Activated T-helper 1 cell treated with anti-CD3 and anti-CD28 coated beads, Interleukin-12 subunit alpha, Interleukin-12 subunit beta, Interleukin-2, Interleukin-4 antibody, amounts not matched to agents 30 ng/mL and 10 ng/mL and 1 ng/mL, durations not matched to agents 14 hours and 24 hours and 36 hours (primary cell): ENCODE data around the gene RNF208. TPM values are rescaled to one million over a fixed set of nuclear protein-coding genes. Genes with fewer than 3 reads are reported as not detected.

ENCODE experiments used
- DNase-seq: peaks from one replicate; pipeline ENCODE4 v3.0.0; 2021; ENCODE audit warnings: low spot score
- H3K27ac Mint-ChIP-seq: one replicate; pipeline ENCODE4 v1.8.0; 2021; ENCODE audit warnings: mild to moderate bottlenecking, mixed read lengths
- H3K27me3 Mint-ChIP-seq: one replicate; pipeline ENCODE4 v1.8.0; 2022; ENCODE audit warnings: mild to moderate bottlenecking, moderate library complexity, mixed read lengths; ENCODE audit not compliant: insufficient read depth
- H3K36me3 Mint-ChIP-seq: one replicate; pipeline ENCODE4 v1.8.0; 2021; ENCODE audit warnings: low read depth, mixed read lengths
- H3K4me1 Mint-ChIP-seq: one replicate; pipeline ENCODE4 v1.8.0; 2021; ENCODE audit warnings: low read depth, mixed read lengths
- H3K4me3 Mint-ChIP-seq: one replicate; pipeline ENCODE4 v1.8.0; 2021; ENCODE audit warnings: mild to moderate bottlenecking, moderate library complexity, mixed read lengths
- H3K9me3 Mint-ChIP-seq: one replicate; pipeline ENCODE4 v1.8.0; 2021; ENCODE audit warnings: mixed read lengths
- intact Hi-C: fragments of 100-400 bp; cut with micrococcal nuclease; formaldehyde crosslinking; loops from one replicate; pipeline ENCODE4 v1.15.1; 2024
- total RNA-seq: library from RNA; stranded (reverse); gene quantifications from 2 replicates; pipeline ENCODE4 v1.2.3, GENCODE V29; 2022

RNF208 gene
- total RNA-seq, 1 donor from 2014 or later: 11.0 TPM

GRCh38 chr9:137225699-137226331 lies 3.8 kb upstream of the RNF208 start:
- Mint-ChIP-seq H3K36me3 (no peaks in the 10 kb centered on the region), H3K4me1 (peaks cover 5% of the 10 kb centered on the region), H3K27ac (no peak overlapping the region), H3K27me3 (no peaks in the 10 kb centered on the region), H3K4me3 (no peak overlapping the region), H3K9me3 (no peaks in the 10 kb centered on the region)
- DNase-seq: no peak
- intact Hi-C loops: no loop called here

GRCh38 chr9:137224830-137225694 lies 3.0 kb upstream of the RNF208 start, which contains the start of gene CYSRT1:
Gene CYSRT1, plus strand, starts transcription at chr9:137225174. Its CDS starts 448 bp downstream, at chr9:137225622.
- Mint-ChIP-seq H3K4me1 (peaks cover 5% of the 10 kb centered on the region), H3K4me3 (peak within 1 kb of the TSS; percentile 84), H3K9me3 (no peaks in the 10 kb centered on the region), H3K27ac (peak within 1 kb of the TSS; percentile 67), H3K36me3 (no peaks in the 10 kb centered on the region), H3K27me3 (no peaks in the 10 kb centered on the region)
- intact Hi-C loops: loop anchor here (5.0 kb wide), 1 partner anchor 198 kb away; the partner anchor contains the start of gene ABCA2
- DNase-seq: peak; percentile 19

DNA sequence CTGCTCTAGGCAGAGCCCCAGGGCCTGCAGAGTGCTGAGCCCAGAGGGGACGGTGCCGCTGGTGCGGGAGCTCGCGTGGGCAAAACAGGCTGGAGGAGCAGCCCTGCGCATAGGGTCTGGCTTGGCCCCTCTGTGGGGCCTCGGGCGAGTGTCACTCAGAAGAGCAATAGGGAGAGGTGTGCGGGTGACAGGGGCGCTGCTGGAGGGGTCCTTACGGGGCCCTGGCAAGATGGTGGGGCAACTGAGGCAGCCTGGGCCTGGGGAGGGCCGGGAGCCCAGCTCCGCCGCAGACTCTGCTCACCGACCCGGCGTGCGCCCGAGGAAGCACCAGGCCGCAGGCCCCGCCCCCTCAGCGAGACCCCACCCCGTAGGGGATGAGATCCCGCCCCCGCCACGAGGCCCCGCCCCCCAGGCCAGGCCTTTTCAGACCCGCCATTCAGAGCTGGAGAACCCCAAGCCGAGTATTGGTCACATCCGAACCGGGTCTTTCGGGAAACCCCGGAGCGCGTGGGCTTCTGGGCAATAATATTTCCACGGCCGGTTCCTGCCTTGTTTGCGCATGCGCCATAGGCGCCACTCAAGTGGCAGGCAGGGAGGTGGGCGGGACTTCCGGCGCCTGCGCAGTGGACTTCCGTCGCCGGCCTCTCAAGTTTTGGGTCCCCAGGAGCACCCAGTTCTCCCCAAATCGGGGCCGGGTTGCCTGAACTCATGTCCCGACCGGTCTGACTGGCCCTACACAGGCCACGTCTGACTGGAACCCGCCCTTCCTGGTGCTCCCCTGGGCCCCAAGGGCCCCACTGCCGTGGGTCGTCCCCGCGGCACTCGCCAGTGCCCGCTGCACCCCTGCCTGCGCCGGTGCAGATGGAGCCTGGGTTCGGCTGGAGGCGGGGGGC lies 1.3 kb upstream of the RNF208 start:
- H3K27ac Mint-ChIP-seq: peak overlapping the region; percentile 78
- peak overlapping the region; percentile 84 for H3K4me3 Mint-ChIP-seq
- no peaks in the 10 kb centered on the region for H3K36me3 Mint-ChIP-seq
- intact Hi-C loops: loop anchor here (1.0 to 5.0 kb wide), 14 partner anchors 13 to 685 kb away; partner anchors contain the start of genes ABCA2, ANAPC2, EDF1 and NDOR1
- H3K27me3 Mint-ChIP-seq: no peaks in the 10 kb centered on the region
- H3K9me3 Mint-ChIP-seq: no peaks in the 10 kb centered on the region
- peak; percentile 98 for DNase-seq
- peaks cover 5% of the 10 kb centered on the region for H3K4me1 Mint-ChIP-seq

GRCh38 chr9:137221506-137222111 lies 431 bp downstream of the RNF208 start:
- DNase-seq: no peak
- intact Hi-C loops: loop anchor here (2.0 to 5.0 kb wide), 4 partner anchors 65 to 683 kb away; partner anchors contain the start of genes ABCA2 and PHPT1
- no peaks in the 10 kb centered on the region for H3K4me1 Mint-ChIP-seq
- no peaks in the 10 kb centered on the region for H3K27me3 Mint-ChIP-seq
- no peaks in the 10 kb centered on the region for H3K9me3 Mint-ChIP-seq
- no peak overlapping the region for H3K27ac Mint-ChIP-seq
- no peak overlapping the region for H3K4me3 Mint-ChIP-seq
- no peaks in the 10 kb centered on the region for H3K36me3 Mint-ChIP-seq

DNA sequence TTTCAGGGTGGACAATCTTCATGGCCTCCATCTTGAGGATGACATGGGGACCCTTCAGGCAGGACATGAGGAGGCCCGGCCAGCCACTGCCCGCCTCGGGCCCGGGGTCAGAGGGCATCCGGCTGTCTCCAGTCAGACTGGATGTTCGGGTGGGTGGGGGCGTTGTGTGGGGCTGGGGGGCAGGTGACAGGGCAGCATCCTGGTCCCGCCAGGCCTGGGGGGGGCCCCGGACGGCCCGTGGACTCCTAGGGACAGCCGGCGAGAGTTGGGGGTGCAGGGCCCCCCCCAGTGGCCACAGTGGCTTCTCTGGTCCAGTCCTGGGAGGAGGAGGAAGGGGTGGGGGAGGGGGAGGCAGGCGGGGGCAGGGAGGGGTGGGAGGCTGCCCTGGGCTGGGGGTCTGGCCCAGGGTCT lies 940 bp downstream of the RNF208 start:
- Mint-ChIP-seq H3K9me3 (no peaks in the 10 kb centered on the region), H3K27ac (no peak overlapping the region), H3K4me1 (no peaks in the 10 kb centered on the region), H3K4me3 (peak overlapping the region; percentile 62), H3K27me3 (no peaks in the 10 kb centered on the region), H3K36me3 (no peaks in the 10 kb centered on the region)
- intact Hi-C loops: loop anchor here (5.0 kb wide), 1 partner anchor 194 kb away; the partner anchor contains the start of gene ABCA2
- DNase-seq: no peak

DNA sequence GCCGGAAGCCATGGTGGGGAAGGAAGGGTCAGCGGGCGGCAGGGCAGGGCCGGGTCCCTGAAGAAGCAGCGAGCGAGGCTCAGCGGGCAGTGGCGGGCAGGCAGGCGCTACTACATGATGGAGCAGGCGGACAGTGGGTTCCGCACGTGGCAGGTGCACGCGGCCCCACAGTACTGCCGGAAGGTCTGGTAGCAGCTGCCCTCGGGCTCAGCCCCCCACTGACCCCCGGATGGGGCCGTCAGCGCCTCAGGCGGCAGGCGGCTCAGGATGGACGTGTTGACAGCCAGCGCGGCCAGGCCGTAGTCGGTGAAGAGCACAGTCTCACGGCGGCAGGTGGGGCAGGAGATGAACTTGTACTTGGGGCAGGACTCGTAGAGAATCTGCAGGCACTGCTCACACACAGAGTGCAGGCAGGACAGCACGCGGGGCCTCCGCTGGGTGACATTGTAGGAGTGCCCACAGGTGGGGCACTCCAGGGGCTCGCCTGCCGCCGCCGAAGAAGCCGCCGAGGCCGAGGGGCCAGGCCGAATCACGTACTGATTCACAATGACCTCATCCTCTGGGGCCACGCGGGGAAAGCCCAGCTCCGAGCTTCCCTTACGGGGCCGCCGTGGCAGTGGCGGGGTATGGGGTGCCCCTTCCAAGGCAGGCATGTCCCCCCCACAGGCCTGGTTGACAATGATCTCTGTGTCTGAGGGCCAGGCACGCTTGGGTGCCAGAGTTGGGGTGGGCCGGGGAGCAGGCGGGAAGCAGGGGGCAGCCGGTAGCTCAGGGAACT lies 1.5 kb downstream of the RNF208 start:
- DNase-seq: no peak
- H3K27ac Mint-ChIP-seq: no peak overlapping the region
- H3K36me3 Mint-ChIP-seq: no peaks in the 10 kb centered on the region
- H3K9me3 Mint-ChIP-seq: no peaks in the 10 kb centered on the region
- peak overlapping the region; percentile 62 for H3K4me3 Mint-ChIP-seq
- intact Hi-C loops: loop anchor here (5.0 kb wide), 1 partner anchor 193 kb away; the partner anchor contains the start of gene ABCA2
- no peaks in the 10 kb centered on the region for H3K27me3 Mint-ChIP-seq
- no peaks in the 10 kb centered on the region for H3K4me1 Mint-ChIP-seq

DNA sequence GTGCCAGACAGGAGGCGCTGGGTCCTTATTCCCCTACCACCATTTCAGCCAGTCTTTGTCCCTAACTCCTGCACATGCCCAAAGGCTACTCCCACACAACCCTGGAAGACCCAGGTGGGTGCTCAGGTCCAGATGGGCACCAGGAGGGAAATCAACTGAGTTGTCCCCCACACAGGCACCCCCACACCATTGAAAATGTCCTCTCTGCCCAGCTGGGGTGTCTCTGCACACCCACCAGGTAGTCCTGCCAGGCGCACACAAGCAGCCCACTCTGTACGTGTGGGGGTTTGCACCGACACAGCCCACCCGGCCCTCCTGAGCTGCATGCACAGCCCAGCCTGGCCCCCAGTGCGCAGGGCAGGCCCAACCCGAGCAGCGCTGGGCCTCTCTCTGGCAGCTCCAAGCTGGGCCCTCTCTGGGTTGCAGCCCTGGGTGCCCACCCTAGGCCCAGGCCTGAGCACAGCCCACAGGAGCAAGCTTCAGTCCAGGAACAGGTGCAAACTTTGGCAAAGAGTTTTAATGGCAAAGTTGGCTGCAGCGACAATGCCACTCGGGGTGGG lies 2.2 kb downstream of the RNF208 start:
- Mint-ChIP-seq H3K27me3 (no peaks in the 10 kb centered on the region), H3K27ac (no peak overlapping the region), H3K4me3 (no peak overlapping the region), H3K4me1 (no peaks in the 10 kb centered on the region), H3K36me3 (peaks cover 1% of the 10 kb centered on the region), H3K9me3 (no peaks in the 10 kb centered on the region)
- intact Hi-C loops: loop anchor here (5.0 kb wide), 1 partner anchor 193 kb away; the partner anchor contains the start of gene ABCA2
- DNase-seq: no peak

GRCh38 chr9:137218754-137219271 lies 3.2 kb downstream of the RNF208 start:
- H3K9me3 Mint-ChIP-seq: no peaks in the 10 kb centered on the region
- no peak for DNase-seq
- intact Hi-C loops: no loop called here
- H3K4me1 Mint-ChIP-seq: no peaks in the 10 kb centered on the region
- H3K27me3 Mint-ChIP-seq: no peaks in the 10 kb centered on the region
- H3K36me3 Mint-ChIP-seq: peaks cover 1% of the 10 kb centered on the region
- no peak overlapping the region for H3K27ac Mint-ChIP-seq
- H3K4me3 Mint-ChIP-seq: no peak overlapping the region

DNA sequence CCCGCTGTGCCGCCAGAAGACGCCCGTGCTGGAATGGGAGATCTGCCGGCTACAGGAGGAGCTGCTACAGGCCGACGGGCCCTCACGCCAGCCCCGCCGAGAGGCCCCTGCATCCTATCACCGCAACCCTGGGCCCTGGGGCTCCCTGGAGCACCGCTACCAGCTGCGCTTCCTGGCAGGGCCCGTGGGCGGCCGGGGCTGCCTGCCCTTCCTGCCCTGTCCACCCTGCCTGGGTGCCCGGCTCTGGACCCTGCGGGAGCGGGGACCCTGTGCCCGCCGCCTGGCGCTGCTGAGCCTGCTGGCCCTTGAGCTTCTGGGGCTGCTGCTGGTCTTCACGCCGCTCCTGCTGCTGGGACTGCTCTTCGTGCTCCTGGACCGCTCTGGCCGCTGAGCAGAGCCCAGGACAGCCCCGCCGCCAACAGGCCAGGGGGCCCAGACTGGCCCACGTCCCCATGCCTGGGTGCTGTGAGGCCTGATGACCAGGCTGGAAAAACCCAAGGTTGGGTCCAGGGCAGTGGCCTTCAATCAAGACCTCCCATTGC lies 3.8 kb downstream of the RNF208 start:
- no peaks in the 10 kb centered on the region for H3K4me1 Mint-ChIP-seq
- no peak overlapping the region for H3K4me3 Mint-ChIP-seq
- H3K27ac Mint-ChIP-seq: no peak overlapping the region
- no peaks in the 10 kb centered on the region for H3K27me3 Mint-ChIP-seq
- no peaks in the 10 kb centered on the region for H3K9me3 Mint-ChIP-seq
- no peak for DNase-seq
- intact Hi-C loops: no loop called here
- peaks cover 1% of the 10 kb centered on the region for H3K36me3 Mint-ChIP-seq

GRCh38 chr9:137217276-137218211 lies 4.5 kb downstream of the RNF208 start:
- Mint-ChIP-seq H3K27me3 (no peaks in the 10 kb centered on the region), H3K4me3 (no peak overlapping the region), H3K4me1 (no peaks in the 10 kb centered on the region), H3K9me3 (no peaks in the 10 kb centered on the region), H3K27ac (no peak overlapping the region), H3K36me3 (peaks cover 1% of the 10 kb centered on the region)
- intact Hi-C loops: no loop called here
- no peak for DNase-seq
